ENCODE data around the gene RALGAPA1. TPM values are rescaled to one million over a fixed set of nuclear protein-coding genes. Genes with fewer than 3 reads are reported as not detected.
"Not testable (repeated sequence)": the region's sequence is repeated elsewhere in the genome, so short reads cannot be mapped to it uniquely, and the experiment has no call there.

RALGAPA1 gene
- total RNA-seq, 1 donor from 2014 or later: 31.8 TPM

GRCh38 chr14:35851823-35852222, 42.7 kb upstream of the RALGAPA1 start:
- no peak for TF ChIP-seq CTCF (IDR thresholded peaks at IDR 0.05; ENCODE audit: borderline replicate concordance)
- Histone ChIP-seq H3K4me3 (no peak overlapping the region), H3K27ac (replicated peaks) (no peak overlapping the region), H3K9me3 (replicated peaks) (peaks cover 5% of the 10 kb centered on the region), H3K4me1 (no peaks in the 10 kb centered on the region), H3K36me3 (peaks cover 30% of the 10 kb centered on the region), H3K27me3 (ENCODE audit: low read depth) (no peaks in the 10 kb centered on the region)
- intact Hi-C loops (cut with micrococcal nuclease): no loop called here
- DNase-seq: no peak

GRCh38 chr14:35849122-35849521, 40.0 kb upstream of the RALGAPA1 start:
- TF ChIP-seq CTCF (IDR thresholded peaks at IDR 0.05; ENCODE audit: borderline replicate concordance): no peak
- peaks cover 5% of the 10 kb centered on the region for H3K9me3 ChIP-seq (replicated peaks)
- no peak overlapping the region for H3K4me3 ChIP-seq
- no peak for DNase-seq
- no peaks in the 10 kb centered on the region for H3K27me3 ChIP-seq (ENCODE audit: low read depth)
- H3K27ac ChIP-seq (replicated peaks): no peak overlapping the region
- intact Hi-C loops (cut with micrococcal nuclease): no loop called here
- H3K4me1 ChIP-seq: no peaks in the 10 kb centered on the region
- peaks cover 56% of the 10 kb centered on the region for H3K36me3 ChIP-seq

GRCh38 chr14:35847636-35848035, 38.5 kb upstream of the RALGAPA1 start:
- intact Hi-C loops (cut with micrococcal nuclease): no loop called here
- no peak for DNase-seq
- H3K27me3 ChIP-seq (ENCODE audit: low read depth): no peaks in the 10 kb centered on the region
- H3K4me3 ChIP-seq: no peak overlapping the region
- H3K27ac ChIP-seq (replicated peaks): no peak overlapping the region
- no peaks in the 10 kb centered on the region for H3K4me1 ChIP-seq
- H3K36me3 ChIP-seq: peaks cover 71% of the 10 kb centered on the region
- no peak for TF ChIP-seq CTCF (IDR thresholded peaks at IDR 0.05; ENCODE audit: borderline replicate concordance)
- H3K9me3 ChIP-seq (replicated peaks): peaks cover 9% of the 10 kb centered on the region

- DNase-seq: no peak
- H3K4me3 ChIP-seq: no peak overlapping the region
- H3K27ac ChIP-seq (replicated peaks): no peak overlapping the region
- intact Hi-C loops (cut with micrococcal nuclease): no loop called here
- TF ChIP-seq CTCF (IDR thresholded peaks at IDR 0.05; ENCODE audit: borderline replicate concordance): no peak
- H3K27me3 ChIP-seq (ENCODE audit: low read depth): no peaks in the 10 kb centered on the region
- H3K4me1 ChIP-seq: no peaks in the 10 kb centered on the region
- peaks cover 30% of the 10 kb centered on the region for H3K9me3 ChIP-seq (replicated peaks)
- peaks cover 92% of the 10 kb centered on the region for H3K36me3 ChIP-seq
Measured at GRCh38 chr14:35844494-35844893, 35.4 kb upstream of the RALGAPA1 start.

GRCh38 chr14:35842245-35842644, 33.1 kb upstream of the RALGAPA1 start:
- H3K27ac ChIP-seq (replicated peaks); intact Hi-C loops (cut with micrococcal nuclease); H3K4me3 ChIP-seq; DNase-seq; H3K4me1 ChIP-seq; H3K27me3 ChIP-seq (ENCODE audit: low read depth): not testable (repeated sequence)
- peaks cover 95% of the 10 kb centered on the region for H3K36me3 ChIP-seq
- H3K9me3 ChIP-seq (replicated peaks): peaks cover 37% of the 10 kb centered on the region

GRCh38 chr14:35841704-35842103, 32.6 kb upstream of the RALGAPA1 start:
- H3K4me3 ChIP-seq; H3K4me1 ChIP-seq; H3K27ac ChIP-seq (replicated peaks); DNase-seq; H3K27me3 ChIP-seq (ENCODE audit: low read depth); intact Hi-C loops (cut with micrococcal nuclease): not testable (repeated sequence)
- Histone ChIP-seq H3K36me3 (peaks cover 95% of the 10 kb centered on the region), H3K9me3 (replicated peaks) (peaks cover 37% of the 10 kb centered on the region)

Data from left ventricle myocardium inferior (tissue), 1 donor.